ENCODE results near the gene ZNF335. TPM values are rescaled to one million over a fixed set of nuclear protein-coding genes. Genes with fewer than 3 reads are reported as not detected.
A peak's percentile ranks its signal among the peaks of the same experiment; 100 is the strongest.

Gene ZNF335
- total RNA-seq, 1 donor from 2014 or later: 16.0 TPM

GRCh38 chr20:46013829-46014516 is 42.0 kb upstream of the ZNF335 start:
- peak; percentile 62 for TF ChIP-seq CTCF (conservative IDR thresholded peaks at IDR 0.05; ENCODE audit: low read depth, low read length)
- DNase-seq (ENCODE audit: low read depth): no peak
- H3K4me3 ChIP-seq (ENCODE audit: low read depth, low read length): no peak overlapping the region

- no peak for TF ChIP-seq CTCF (conservative IDR thresholded peaks at IDR 0.05; ENCODE audit: low read depth, low read length)
- DNase-seq (ENCODE audit: low read depth): no peak
These were observed 41.4 kb upstream of the ZNF335 start for GRCh38 chr20:46013322-46013828.

GRCh38 chr20:46012921-46013320 is 40.9 kb upstream of the ZNF335 start:
- DNase-seq (ENCODE audit: low read depth): no peak
- H3K4me3 ChIP-seq (ENCODE audit: low read depth, low read length): no peak overlapping the region
- TF ChIP-seq CTCF (conservative IDR thresholded peaks at IDR 0.05; ENCODE audit: low read depth, low read length): no peak

More at GRCh38 chr20:46013322-46013828, 41.4 kb upstream of the ZNF335 start:
- no peak overlapping the region for H3K4me3 ChIP-seq (ENCODE audit: low read depth, low read length)

GRCh38 chr20:46011631-46012482 is 39.9 kb upstream of the ZNF335 start:
- H3K4me3 ChIP-seq (ENCODE audit: low read depth, low read length): no peak overlapping the region
- DNase-seq (ENCODE audit: low read depth): no peak
- TF ChIP-seq CTCF (conservative IDR thresholded peaks at IDR 0.05; ENCODE audit: low read depth, low read length): peak; percentile 56

GRCh38 chr20:46010491-46011391 is 38.7 kb upstream of the ZNF335 start:
- no peak overlapping the region for H3K4me3 ChIP-seq (ENCODE audit: low read depth, low read length)
- no peak for DNase-seq (ENCODE audit: low read depth)
- TF ChIP-seq CTCF (conservative IDR thresholded peaks at IDR 0.05; ENCODE audit: low read depth, low read length): no peak

- no peak for TF ChIP-seq CTCF (conservative IDR thresholded peaks at IDR 0.05; ENCODE audit: low read depth, low read length)
- H3K4me3 ChIP-seq (ENCODE audit: low read depth, low read length): no peak overlapping the region
- DNase-seq (ENCODE audit: low read depth): no peak
These were observed 37.8 kb upstream of the ZNF335 start for GRCh38 chr20:46009816-46010215.
